Activated CD4-positive, alpha-beta T cell treated with anti-CD3 and anti-CD28 coated beads, Interleukin-2, Interleukin-4, amounts not matched to agents 100 ng/mL and 50 ng/mL, durations not matched to agents 16 hours and 8 hours (primary cell): ENCODE data around the gene SHD.
"Not testable (repeated sequence)": the region's sequence is repeated elsewhere in the genome, so short reads cannot be mapped to it uniquely, and the experiment has no call there.

ENCODE experiments used
- DNase-seq: peaks from one replicate; pipeline ENCODE4 v3.0.0-alpha.2; 2020; ENCODE audit warnings: low spot score

Gene SHD

DNA sequence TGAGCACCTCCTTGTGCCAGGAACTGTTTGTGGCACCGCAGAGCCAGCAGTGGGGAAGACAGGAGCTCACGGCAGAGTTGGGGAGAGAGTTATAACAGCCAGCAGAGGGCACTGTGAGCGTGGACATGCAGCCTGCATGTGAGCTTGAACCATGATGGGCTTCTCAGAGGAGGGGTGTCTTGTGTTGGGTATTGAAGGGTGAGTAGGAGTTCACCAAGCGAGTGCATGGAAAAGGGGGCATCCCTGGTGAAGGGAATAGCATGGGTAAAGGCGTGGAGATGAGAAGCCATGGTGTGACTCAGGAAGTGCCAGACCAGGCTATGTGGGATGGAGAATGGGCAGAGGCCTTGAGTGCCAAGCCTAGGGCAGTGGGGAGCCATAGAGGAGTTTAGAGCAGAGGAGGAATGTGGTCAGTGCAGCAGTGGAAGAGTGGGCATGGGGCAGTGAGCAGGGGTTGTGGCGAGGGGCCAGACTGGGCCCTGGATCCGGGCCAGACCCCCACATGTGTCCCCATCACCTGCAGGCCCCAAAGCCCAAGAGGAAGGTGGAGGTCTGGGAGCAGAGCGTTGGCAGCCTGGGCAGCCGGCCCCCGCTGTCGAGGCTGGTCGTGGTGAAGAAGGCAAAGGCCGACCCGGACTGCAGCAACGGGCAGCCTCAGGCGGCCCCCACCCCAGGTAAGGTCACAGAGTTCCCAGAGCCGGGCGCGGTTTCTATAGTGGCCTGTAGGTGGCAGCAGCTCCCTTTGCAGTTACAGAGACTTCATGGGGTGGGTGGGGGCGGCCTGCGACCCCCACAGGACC, 11.8 kb upstream of the SHD start:
- peak; percentile 57 for DNase-seq

GRCh38 chr19:4267901-4268815, 10.9 kb upstream of the SHD start:
- DNase-seq: no peak

DNA sequence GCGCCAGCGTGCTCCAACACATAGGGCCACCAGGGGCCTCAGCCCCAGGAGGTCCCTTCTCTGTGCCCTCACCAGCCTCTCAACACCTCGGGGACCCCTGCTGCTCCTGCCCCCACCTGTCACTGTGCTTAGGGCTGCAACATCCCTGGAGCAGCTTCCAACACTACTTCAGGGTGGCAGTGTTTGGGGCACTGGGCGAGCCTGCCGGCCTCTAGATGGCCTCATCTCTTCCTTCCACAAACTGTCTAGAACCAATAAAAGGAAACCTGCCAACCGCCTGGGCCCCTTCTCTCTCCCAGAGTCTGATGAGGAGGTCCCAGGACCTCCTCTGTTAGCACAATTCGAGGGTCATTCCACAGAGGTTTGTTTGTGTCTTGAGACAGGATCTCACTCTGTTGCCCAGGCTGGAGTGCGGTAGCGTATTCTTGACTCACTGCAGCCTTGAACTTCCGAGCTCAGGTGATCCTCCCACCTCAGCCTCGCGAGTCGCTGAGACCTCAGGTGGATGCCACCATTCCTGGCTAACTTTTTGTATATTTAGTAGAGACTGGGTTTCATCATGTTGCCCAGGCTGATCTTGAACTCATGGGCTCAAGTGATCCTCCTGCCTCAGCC, 10.1 kb upstream of the SHD start:
- DNase-seq: no peak

GRCh38 chr19:4272894-4273293, 6.2 kb upstream of the SHD start:
- no peak for DNase-seq

- not testable (repeated sequence) for DNase-seq
Measured at GRCh38 chr19:4274321-4274686, 4.8 kb upstream of the SHD start.

GRCh38 chr19:4277191-4277696, 1.8 kb upstream of the SHD start:
- DNase-seq: no peak

DNA sequence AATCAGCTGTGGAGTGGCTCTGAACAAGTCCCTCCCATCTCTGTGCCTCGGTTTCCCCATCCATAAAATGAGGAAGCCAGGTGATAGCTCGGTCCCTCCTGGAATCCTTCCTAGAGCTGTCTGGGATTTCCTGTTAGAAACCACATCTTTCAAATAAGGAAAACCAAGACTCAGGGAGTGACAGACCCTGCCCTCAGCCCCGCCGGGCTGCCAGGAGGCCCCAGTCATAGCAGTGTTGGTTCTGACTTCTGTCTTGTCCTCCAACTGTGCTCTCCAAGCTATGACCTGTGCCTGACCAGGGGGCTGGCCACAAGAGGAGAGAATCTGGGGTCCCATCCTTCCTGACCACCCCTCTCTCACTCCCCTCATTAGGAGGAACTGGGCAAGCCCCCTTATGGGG, 1.1 kb upstream of the SHD start:
- DNase-seq: no peak

- DNase-seq: no peak
Measured at GRCh38 chr19:4279267-4279529, 132 bp downstream of the SHD start.

DNA sequence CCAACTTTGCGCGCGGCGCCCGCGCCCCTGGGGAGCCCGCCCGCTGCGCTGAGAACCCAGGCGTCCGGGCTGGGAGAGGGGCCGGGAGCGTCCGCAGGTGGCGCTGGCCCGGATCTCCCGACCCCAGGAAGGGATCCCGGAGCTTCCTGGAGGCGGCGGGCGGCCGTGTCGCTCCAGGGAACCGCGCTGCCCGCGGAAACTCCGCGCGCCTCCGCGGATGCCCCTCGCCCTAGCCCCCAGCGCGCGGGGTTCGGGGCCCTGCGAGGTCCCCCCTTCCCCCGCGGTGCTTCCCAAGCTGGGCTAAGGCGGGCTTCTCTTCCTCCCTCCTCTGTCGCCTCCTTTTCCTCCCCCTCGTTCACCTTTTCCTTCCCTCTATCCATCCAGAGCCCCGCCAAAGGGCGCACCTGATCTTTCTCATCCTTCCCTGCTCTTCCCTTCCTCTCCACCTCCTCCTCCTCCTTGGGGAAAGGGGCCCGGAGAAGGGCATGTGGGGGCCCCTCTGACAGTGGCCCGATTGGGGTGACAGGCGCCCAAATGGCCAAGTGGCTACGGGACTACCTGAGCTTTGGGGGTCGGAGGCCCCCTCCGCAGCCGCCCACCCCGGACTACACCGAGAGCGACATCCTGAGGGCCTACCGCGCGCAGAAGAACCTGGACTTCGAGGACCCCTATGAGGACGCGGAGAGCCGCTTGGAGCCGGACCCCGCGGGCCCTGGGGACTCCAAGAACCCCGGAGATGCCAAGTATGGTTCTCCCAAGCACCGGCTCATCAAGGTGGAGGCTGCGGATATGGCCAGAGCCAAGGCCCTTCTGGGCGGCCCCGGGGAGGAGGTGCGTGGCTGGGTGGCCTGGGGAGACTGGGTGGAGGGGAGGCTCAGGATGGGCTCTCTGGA, 710 bp downstream of the SHD start:
- DNase-seq: no peak

- DNase-seq: no peak
Measured at GRCh38 chr19:4284176-4284958, 5.3 kb downstream of the SHD start.

DNA sequence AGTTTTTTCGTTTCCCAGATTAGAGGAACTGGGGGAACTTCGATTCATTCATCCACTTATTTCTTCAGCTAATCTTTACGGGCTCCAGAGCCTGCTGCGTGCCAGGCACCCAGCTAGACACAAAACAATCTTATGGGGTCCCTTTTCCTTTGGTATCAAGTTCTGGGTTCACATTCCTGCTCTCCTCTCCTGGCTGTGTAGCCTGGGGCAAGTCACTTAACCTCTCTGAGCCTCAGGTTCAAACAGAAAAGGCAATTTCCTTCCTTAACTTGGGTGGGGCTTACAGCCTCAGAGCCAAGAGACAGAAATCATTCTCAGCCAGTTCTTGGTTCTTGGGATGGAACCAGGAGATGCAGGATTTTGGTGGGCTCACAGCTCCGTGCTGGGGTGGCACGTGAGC, 5.9 kb downstream of the SHD start:
- no peak for DNase-seq

DNA sequence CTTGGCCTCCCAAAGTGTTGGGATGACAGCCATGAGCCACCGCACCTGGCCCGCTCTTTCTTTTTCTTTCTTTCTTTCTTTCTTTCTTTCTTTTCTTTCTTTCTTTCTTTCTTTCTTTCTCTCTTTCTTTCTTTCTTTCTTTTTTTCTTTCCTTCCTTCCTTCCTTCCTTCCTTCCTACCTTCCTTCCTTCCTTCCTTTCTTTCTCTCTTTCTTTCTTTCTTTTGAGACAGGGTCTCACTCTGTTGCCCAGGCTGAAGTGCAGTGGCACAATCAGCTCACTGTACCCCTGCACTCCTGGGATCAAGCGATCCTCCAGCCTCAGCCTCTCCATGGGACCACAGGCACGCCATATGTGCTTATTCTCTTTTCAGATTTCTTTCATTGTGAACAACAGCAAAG, 7.1 kb downstream of the SHD start:
- DNase-seq: not testable (repeated sequence)

- no peak for DNase-seq
Measured at GRCh38 chr19:4288091-4288777, 9.2 kb downstream of the SHD start.

DNA sequence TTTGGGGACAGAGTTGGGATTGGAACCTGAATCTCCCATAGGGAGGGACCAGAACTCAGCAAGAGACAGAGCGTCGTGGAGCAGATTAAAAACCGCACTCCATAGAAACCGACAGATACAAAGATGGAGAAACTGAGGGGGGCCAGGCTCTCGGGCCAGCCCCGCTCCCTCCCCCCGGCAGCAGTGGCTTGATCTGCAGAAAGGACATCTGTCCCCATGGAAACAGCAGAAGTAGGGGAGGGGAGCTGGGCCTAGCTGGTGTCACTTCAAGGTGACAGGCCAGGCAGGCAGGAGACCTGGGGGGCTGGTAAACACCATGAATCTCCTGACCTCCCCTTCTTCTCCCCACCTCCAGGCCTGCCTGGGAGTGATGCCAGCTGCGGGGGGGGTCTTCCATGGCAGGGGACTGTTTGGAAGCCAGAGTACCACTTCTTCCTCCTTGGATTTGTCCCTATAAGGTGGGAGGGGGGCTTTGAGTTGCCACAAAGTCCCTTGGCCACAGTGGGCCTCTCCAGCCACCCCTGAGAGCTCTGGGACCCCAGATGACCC, 12.2 kb downstream of the SHD start:
- DNase-seq: no peak

DNA sequence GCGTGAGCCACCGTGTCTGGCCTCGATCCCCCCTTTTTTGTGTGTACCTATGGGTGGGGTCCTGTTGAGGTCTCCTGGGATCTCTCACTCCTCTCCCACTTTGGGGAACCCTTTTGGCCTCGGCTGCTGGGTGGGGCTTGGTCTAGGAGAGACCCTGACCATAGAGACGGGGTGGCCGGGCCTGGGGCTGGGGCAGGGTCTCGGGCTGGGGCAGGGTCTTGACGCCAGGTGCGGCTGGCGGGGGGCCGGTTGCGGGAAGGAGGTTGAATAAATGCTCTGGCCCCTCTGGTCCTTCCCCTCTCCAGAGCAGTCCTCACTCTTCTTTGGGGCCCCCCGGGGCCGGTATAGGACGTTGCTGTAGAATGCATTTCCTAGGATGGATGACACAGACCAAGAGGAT, 13.4 kb downstream of the SHD start:
- DNase-seq: no peak

- DNase-seq: no peak
Measured at GRCh38 chr19:4294389-4294788, 15.3 kb downstream of the SHD start.

DNA sequence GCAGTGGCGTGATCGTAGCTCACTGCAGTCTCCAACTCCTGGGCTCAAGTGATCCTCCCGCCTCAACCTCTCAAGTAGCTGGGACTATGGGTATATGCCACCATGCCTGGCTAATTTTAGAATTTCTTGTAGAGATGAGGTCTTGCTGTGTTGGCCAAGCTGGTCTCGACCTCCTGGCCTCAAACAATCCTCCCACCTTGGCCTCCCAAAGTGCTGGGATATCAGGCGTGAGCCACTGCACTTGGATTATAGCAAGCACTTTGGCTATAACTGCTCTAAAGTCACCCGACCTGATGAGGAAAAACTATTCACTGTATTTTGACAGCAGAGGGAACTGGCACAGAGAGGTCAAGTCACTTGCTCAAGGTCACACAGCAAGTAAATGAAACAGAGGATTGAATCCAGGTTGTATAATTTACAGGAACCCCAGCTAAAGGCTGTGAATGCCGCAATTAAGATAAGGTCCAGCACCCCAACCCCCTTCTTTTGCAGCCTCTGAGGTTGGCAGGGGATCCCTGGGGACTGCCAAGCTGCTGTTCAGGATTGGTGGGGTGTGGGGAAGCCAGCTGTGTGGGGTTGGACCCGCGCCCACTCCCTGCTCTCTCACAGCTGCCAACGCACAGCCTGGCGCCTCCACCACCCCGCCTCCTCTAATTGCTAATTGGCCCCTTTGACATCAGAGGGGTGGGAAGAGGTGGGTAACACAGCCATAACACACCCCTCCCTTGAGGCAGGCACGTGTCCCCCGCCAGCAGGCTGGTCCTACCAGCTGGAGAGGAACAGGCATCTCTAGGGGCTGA, 17.1 kb downstream of the SHD start:
- DNase-seq: no peak

DNA sequence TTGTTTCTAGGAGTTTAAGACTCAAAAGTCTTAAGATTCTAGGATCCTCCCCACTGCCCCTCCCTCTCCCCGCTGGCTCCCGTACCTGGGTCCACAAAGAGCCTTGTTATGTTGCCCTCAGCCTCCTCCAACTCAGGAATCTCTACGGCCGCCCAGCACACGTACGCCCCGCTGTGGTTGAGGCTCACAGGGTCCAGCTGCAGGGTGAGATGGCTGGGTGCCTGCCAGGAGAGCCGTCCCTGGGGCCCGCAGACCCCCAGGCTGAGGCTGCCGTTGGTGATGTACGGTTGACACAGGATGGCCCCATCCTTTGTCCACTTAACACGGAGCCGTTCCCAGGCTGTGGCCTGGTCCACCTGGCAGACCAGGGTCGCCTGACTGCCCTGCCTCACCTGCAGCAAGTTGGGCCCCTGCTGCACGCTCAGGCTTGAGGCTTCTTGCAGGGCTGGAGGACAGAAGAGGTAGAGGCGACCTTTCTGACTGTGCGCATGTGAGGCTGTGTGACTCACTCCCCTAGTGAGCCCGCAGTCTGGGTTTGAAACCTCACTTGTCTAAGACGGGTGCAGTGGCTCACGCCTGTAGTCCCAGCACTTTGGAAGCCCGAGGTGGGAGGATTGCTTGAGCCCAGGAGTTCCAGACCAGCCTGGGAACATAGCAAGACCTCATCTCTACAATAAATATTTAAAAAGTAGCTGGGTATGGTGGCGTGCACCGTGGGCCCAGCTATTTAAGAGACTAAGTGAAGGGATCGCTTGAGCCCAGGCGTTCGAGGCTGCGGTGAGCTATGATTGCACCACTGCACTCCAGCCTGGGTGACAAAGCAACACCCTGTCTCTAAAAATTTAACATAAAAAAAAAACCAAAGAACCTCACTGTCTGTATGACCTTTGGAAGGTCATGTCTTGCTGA, 19.1 kb downstream of the SHD start:
- DNase-seq: peak; percentile 19
